OCI-LY7 (cell line): Measurements from ENCODE around the gene ADORA2A. TPM values are rescaled to one million over a fixed set of nuclear protein-coding genes. Genes with fewer than 3 reads are reported as not detected.

Experiments
- BruUV-seq: library from RNA; stranded (reverse); fragments of 400-500 nt; replicated peaks from 2 replicates; lab custom pipeline; 2021; lab: Mats Ljungman, UMichigan
- CTCF ChIA-PET: fragments of 300-600 bp; sonication (Branson Sonifier 250); formaldehyde crosslinking; loops from one replicate; lab custom pipeline; 2022; ENCODE audit warnings: antibody characterized with exemption; ENCODE audit not compliant: unreplicated experiment; lab: Charles Lee
- POLR2A ChIA-PET: fragments of 300-600 bp; sonication (Branson Sonifier 250); formaldehyde crosslinking; loops from one replicate; lab custom pipeline; 2022; ENCODE audit warnings: antibody characterized with exemption; lab: Charles Lee
- DNase-seq: peaks from one replicate; pipeline ENCODE4 v3.0.0-alpha.2; 2015; ENCODE audit warnings: low spot score
- H2AFZ ChIP-seq: fragments of 200-600 bp; sonication (generic), shearing (Covaris generic); 2 replicates; pipeline ENCODE4 v1.6.1; 2014; ENCODE audit warnings: mild to moderate bottlenecking, antibody characterized with exemption, low read length, moderate library complexity
- H3K27ac ChIP-seq: fragments of 200-600 bp; sonication (generic); 2 replicates; pipeline ENCODE4 v1.5.1; 2014; ENCODE audit warnings: mixed run types, low read depth, mild to moderate bottlenecking, moderate library complexity, low read length, inconsistent platforms; ENCODE audit not compliant: poor library complexity, severe bottlenecking
- H3K36me3 ChIP-seq: fragments of 200-600 bp; sonication (generic); 2 replicates; pipeline ENCODE4 v1.6.1; 2014; ENCODE audit warnings: mild to moderate bottlenecking, antibody characterized with exemption, low read length, moderate library complexity, mixed read lengths; ENCODE audit not compliant: insufficient read depth
- H3K4me1 ChIP-seq: fragments of 200-600 bp; sonication (generic); 2 replicates; pipeline ENCODE4 v1.5.1; 2014; ENCODE audit warnings: mild to moderate bottlenecking, low read length; ENCODE audit not compliant: insufficient read depth, poor library complexity, severe bottlenecking
- H3K4me2 ChIP-seq: fragments of 200-600 bp; sonication (generic); 2 replicates; pipeline ENCODE4 v1.6.1; 2014; ENCODE audit warnings: mild to moderate bottlenecking, low read length
- H3K4me3 ChIP-seq: fragments of 200-600 bp; sonication (generic); 2 replicates; pipeline ENCODE4 v1.5.1; 2014; ENCODE audit warnings: mild to moderate bottlenecking, low read depth, low read length; ENCODE audit not compliant: poor library complexity, severe bottlenecking
- H3K79me2 ChIP-seq: fragments of 200-600 bp; sonication (generic); 2 replicates; pipeline ENCODE4 v1.6.1; 2016; ENCODE audit warnings: low read depth, mild to moderate bottlenecking, low read length, moderate library complexity, mixed read lengths; ENCODE audit not compliant: insufficient read depth
- H3K9me2 ChIP-seq: fragments of 200-600 bp; sonication (generic); 2 replicates; pipeline ENCODE4 v1.6.1; 2016; ENCODE audit warnings: mild to moderate bottlenecking, low read length, mixed read lengths; ENCODE audit not compliant: insufficient read depth
- H3K9me3 ChIP-seq: fragments of 200-600 bp; sonication (generic); 2 replicates; pipeline ENCODE4 v1.6.1; 2014; ENCODE audit warnings: mild to moderate bottlenecking, mixed run types, low read length, mixed read lengths
- H4K20me1 ChIP-seq: fragments of 200-600 bp; sonication (generic); 2 replicates; pipeline ENCODE4 v1.6.1; 2014; ENCODE audit warnings: mild to moderate bottlenecking, antibody characterized with exemption, low read length, moderate library complexity, mixed read lengths; ENCODE audit not compliant: insufficient read depth
- EZH2phosphoT487 ChIP-seq: fragments of 200-600 bp; sonication (generic); IDR thresholded peaks from 2 replicates; pipeline ENCODE4 v1.6.1; 2018; ENCODE audit warnings: low read depth, borderline replicate concordance, mild to moderate bottlenecking, mixed run types, antibody characterized with exemption, low read length, moderate library complexity, mixed read lengths
- intact Hi-C: fragments of 100-400 bp; cut with micrococcal nuclease; formaldehyde crosslinking; loops from one replicate; pipeline ENCODE4 v1.10.0; 2022; ENCODE audit not compliant: unreplicated experiment
- total RNA-seq, 2 experiments: library from RNA; depleted of rRNA in 1 of 2; stranded (reverse); fragments of >200 nt in 1 of 2; shearing (Covaris generic) in 1 of 2; gene quantifications; 2 replicates each; pipeline ENCODE4 v1.2.3, GENCODE V29; 2014 to 2022
- TF ChIP-seq, protein P1 (sequence below): fragments of 200-600 bp; sonication (generic); conservative IDR thresholded peaks from 2 replicates; pipeline ENCODE4 v1.5.1; 2014; ENCODE audit warnings: mild to moderate bottlenecking, antibody characterized with exemption, low read length, moderate library complexity, mixed read lengths

The ADORA2A gene
- total RNA-seq, 2 experiments from 2014 or later, result 35.0 to 35.7 TPM

- TF ChIP-seq, protein P1, sequence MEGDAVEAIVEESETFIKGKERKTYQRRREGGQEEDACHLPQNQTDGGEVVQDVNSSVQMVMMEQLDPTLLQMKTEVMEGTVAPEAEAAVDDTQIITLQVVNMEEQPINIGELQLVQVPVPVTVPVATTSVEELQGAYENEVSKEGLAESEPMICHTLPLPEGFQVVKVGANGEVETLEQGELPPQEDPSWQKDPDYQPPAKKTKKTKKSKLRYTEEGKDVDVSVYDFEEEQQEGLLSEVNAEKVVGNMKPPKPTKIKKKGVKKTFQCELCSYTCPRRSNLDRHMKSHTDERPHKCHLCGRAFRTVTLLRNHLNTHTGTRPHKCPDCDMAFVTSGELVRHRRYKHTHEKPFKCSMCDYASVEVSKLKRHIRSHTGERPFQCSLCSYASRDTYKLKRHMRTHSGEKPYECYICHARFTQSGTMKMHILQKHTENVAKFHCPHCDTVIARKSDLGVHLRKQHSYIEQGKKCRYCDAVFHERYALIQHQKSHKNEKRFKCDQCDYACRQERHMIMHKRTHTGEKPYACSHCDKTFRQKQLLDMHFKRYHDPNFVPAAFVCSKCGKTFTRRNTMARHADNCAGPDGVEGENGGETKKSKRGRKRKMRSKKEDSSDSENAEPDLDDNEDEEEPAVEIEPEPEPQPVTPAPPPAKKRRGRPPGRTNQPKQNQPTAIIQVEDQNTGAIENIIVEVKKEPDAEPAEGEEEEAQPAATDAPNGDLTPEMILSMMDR, result no peak
- TF ChIP-seq EZH2phosphoT487, result no peak
- Histone ChIP-seq H3K27ac (no peak overlapping the region), H3K9me2 (no peaks in the 10 kb centered on the region), H3K36me3 (peaks cover 74% of the 10 kb centered on the region), H4K20me1 (no peaks in the 10 kb centered on the region), H3K9me3 (peaks cover 2% of the 10 kb centered on the region; the same call in 1 of the 2 replicates), H3K79me2 (no peaks in the 10 kb centered on the region), H3K4me2 (no peak overlapping the region), H3K4me1 (no peaks in the 10 kb centered on the region), H3K4me3 (no peak overlapping the region), H2AFZ (no peak overlapping the region)
- POLR2A ChIA-PET, result no interaction called here
- BruUV-seq, result no TSS peak
- DNase-seq, result no peak
- CTCF ChIA-PET, result no interaction called here
- intact Hi-C loops, result no loop called here
These were observed 47.0 kb upstream of the ADORA2A start for GRCh38 chr22:24380220-24380904.

DNA sequence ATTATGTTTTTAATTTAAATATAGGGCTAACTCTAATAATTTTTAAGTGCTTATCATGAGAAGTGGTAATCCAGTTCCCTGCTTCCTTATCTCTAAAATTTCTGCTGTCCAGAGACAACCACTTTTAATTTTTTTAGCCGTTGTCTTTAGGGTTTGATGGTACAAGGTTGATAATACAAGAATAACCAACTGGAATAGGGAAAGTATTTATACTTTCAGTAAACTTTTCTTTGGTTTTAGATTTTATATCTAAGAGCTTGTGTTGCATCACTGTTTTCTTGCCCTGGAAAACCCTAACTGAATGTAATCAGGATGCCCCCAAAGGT lies 46.5 kb upstream of the ADORA2A start:
- no peak overlapping the region for H2AFZ ChIP-seq
- H4K20me1 ChIP-seq, result no peaks in the 10 kb centered on the region
- no TSS peak for BruUV-seq
- no peak overlapping the region for H3K4me2 ChIP-seq
- no peaks in the 10 kb centered on the region for H3K79me2 ChIP-seq
- no peak overlapping the region for H3K27ac ChIP-seq
- intact Hi-C loops, result no loop called here
- peaks cover 71% of the 10 kb centered on the region for H3K36me3 ChIP-seq
- H3K9me3 ChIP-seq, result no peaks in the 10 kb centered on the region
- no peaks in the 10 kb centered on the region for H3K4me1 ChIP-seq
- ChIA-PET POLR2A (no interaction called here), CTCF (no interaction called here)
- H3K9me2 ChIP-seq, result no peaks in the 10 kb centered on the region
- TF ChIP-seq EZH2phosphoT487, result no peak
- TF ChIP-seq, protein P1, result no peak
- DNase-seq, result no peak
- no peak overlapping the region for H3K4me3 ChIP-seq

DNA sequence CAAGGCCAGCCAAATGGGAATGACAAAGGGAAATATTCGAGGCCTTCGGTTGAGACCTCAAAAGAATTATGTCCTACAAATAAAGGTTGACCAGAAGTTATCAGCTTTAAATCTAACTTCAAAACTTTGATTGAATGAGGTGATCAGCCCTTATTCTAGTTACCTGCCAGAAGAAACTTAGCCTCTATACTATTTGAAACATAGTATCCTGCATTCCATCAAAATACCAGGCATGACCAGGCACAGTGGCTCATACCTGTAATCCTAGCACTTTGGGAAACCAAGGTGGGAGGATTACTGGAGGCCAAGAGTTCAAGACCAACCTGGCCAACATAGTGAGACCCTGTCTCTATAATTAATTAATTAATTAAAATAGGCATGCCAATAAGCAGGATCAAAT lies 44.3 kb upstream of the ADORA2A start:
- H3K4me2 ChIP-seq, result no peak overlapping the region
- H3K27ac ChIP-seq, result no peak overlapping the region
- POLR2A ChIA-PET, result interaction anchor here (0.7 kb wide), 1 partner anchor 96 kb away, joined by 5 read pairs; no protein-coding TSS in a partner anchor
- no peaks in the 10 kb centered on the region for H4K20me1 ChIP-seq
- no peak for DNase-seq
- no peaks in the 10 kb centered on the region for H3K9me3 ChIP-seq
- H3K36me3 ChIP-seq, result peaks cover 59% of the 10 kb centered on the region
- no peaks in the 10 kb centered on the region for H3K4me1 ChIP-seq
- CTCF ChIA-PET, result no interaction called here
- intact Hi-C loops, result no loop called here
- H2AFZ ChIP-seq, result no peak overlapping the region
- H3K4me3 ChIP-seq, result no peak overlapping the region
- TF ChIP-seq EZH2phosphoT487, result no peak
- TF ChIP-seq, protein P1, result no peak
- BruUV-seq, result no TSS peak
- H3K9me2 ChIP-seq, result no peaks in the 10 kb centered on the region
- H3K79me2 ChIP-seq, result no peaks in the 10 kb centered on the region
